Jurkat, Clone E6-1 (cell line): ENCODE results near the gene OCIAD2.
"Not testable (repeated sequence)": the region's sequence is repeated elsewhere in the genome, so short reads cannot be mapped to it uniquely, and the experiment has no call there.

Experiments used
- DNase-seq: peaks from one replicate; pipeline ENCODE4 v3.0.0-alpha.2; 2011; ENCODE audit warnings: low read depth, low spot score
- H3K4me3 ChIP-seq: 2 replicates; pipeline ENCODE4 v1.5.1; 2011; ENCODE audit warnings: mild to moderate bottlenecking, low read length, control low read depth, moderate library complexity

OCIAD2 gene

DNA sequence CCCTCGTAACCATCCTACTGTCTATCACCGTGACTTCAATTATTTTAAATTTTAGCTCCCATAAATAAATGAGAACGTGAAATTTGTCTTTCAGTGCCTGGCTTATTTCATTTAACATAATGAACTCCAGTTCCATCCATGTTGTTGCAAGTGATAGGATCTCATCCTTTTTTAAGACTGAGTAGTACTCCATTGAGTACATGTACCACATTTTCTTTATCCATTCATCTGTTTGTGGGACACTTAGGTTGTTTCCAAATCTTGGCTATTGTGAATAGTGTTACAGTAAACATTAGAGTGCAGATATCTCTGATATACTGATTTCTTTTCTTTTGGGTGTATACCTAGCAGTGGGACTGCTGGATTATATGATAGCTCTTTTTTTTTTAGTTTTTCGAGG lies 42.8 kb downstream of the OCIAD2 start:
- H3K4me3 ChIP-seq = no peak overlapping the region
- DNase-seq = no peak

DNA sequence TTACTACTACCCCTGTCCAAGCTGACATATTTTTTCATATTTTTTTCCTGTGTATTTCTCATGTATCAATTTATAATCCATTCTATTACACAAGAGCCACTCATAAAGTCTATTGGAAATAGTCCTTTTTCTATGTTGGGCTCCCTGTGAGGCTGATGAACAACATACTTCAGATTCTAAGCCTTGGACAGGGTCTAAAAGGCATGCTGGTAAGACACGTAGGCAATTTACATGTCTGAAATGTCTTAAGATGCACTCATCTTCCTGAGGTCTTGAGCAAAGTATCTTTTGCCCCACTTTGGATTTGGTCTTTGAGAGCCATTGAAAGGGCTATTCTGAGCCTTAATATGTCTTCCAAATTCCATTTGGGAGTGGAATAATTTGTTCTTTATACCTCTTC lies 43.9 kb downstream of the OCIAD2 start:
- DNase-seq = no peak
- no peak overlapping the region for H3K4me3 ChIP-seq

GRCh38 chr4:48862038-48862437 lies 44.5 kb downstream of the OCIAD2 start:
- no peak for DNase-seq
- no peak overlapping the region for H3K4me3 ChIP-seq

- no peak for DNase-seq
- H3K4me3 ChIP-seq = no peak overlapping the region
Measured at GRCh38 chr4:48858130-48858529, 48.4 kb downstream of the OCIAD2 start.

GRCh38 chr4:48854982-48855381 lies 51.6 kb downstream of the OCIAD2 start:
- DNase-seq = no peak

GRCh38 chr4:48854395-48854683 lies 52.2 kb downstream of the OCIAD2 start:
- H3K4me3 ChIP-seq = no peak overlapping the region
- no peak for DNase-seq

More at GRCh38 chr4:48854982-48855381, 51.6 kb downstream of the OCIAD2 start:
- H3K4me3 ChIP-seq = no peak overlapping the region

GRCh38 chr4:48853604-48854394 lies 52.8 kb downstream of the OCIAD2 start:
- no peak overlapping the region for H3K4me3 ChIP-seq
- no peak for DNase-seq

- no peak overlapping the region for H3K4me3 ChIP-seq
- no peak for DNase-seq
Measured at GRCh38 chr4:48851651-48852050, 54.9 kb downstream of the OCIAD2 start.

- DNase-seq, H3K4me3 ChIP-seq: not testable (repeated sequence)
Measured at GRCh38 chr4:48848799-48849198, 57.8 kb downstream of the OCIAD2 start.

DNA sequence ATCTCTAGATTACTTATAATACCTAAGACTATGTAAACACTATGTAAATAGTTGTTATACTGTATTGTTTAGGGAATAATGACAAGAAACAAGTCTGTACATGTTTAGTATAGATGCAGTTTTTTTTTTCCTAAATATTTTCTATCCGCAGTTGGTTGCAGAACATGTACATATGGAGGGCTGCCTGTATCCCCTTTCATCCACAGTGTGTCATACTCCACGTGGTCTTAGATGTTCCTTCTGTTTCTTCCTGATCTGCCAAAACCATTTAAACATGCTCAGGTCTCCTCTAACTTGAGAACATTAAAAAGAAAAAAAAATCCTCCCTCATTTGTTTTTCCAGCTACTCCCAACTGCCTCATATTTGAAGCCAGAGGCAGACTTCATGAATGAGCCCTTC lies 61.7 kb downstream of the OCIAD2 start:
- no peak for DNase-seq
- H3K4me3 ChIP-seq = no peak overlapping the region

DNA sequence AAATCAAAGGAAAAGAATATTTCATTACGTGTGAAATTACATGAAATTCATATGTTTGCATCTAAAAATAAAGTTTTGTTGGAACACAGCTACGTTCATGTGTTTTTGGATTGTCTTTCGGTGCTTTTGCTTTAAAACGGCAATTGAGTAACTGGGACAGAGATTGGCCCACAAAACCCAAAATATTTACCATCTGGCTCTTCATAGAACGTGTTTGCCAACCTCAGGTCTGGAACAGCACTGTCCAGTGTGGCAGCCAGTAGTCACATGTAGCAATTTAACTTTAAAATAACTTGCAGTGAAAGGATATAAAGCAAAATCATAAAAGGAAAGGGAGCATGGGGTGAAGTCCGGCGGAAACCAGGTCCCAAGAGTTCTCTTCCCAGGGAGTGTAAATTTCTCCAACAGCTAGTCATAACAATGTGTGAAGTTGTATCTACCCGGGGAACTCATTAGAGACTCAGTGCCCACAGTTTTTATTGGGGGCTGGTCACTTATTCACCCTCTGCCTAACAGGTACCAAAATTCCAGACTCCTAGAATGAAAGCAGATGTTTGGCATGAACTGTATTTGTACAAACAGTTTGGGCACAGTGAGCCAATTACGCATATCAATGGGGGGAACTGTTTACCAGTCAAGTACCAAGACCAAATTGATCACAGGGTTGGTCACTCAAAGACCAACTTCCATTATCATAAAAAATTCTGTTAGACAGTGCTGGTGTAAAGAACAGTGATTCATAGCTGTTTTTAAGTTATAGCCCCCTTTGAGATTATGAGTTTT lies 65.3 kb downstream of the OCIAD2 start:
- DNase-seq = no peak
- H3K4me3 ChIP-seq = no peak overlapping the region

DNA sequence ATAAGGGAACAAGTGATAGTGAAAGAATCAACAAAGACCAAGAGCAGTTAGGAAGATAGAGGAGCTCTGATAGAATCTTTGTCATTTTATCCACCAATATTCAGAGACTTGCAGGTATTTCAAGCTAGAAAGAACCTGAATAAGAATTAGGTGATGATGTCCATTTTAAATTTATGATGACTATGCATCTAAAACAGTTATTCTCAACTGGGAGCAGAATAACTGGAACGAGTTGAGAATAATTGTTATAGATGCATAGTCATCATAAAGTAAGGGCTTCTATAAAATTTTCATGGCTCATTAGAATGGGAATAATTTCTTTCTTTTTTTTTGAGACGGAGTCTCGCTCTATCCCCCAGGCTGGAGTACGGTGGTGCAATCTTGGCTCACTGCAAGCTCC lies 69.9 kb downstream of the OCIAD2 start:
- DNase-seq = no peak
- no peak overlapping the region for H3K4me3 ChIP-seq
